ENCODE data around the gene MED19.

MED19 gene

DNA sequence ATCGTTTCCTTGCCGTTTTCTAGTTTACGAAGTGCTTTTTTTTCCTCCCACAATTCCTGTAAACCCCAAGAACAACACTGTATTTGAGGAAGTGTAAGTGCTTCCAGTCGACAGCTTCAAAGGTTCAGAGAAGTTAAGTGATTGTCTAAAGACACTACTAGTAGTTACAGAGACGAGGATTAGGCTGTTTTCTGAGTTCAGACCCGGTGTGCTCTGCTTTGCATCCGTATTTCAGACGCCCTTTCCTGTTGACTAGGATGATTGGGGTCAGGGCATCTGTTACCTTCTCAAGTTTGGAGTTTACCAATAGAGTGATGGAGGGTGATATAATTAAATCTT lies 54.0 kb downstream of the MED19 start:
- no peak for TF ChIP-seq CTCF (conservative IDR thresholded peaks at IDR 0.05)
- H3K27ac ChIP-seq: peak overlapping the region; percentile 77

DNA sequence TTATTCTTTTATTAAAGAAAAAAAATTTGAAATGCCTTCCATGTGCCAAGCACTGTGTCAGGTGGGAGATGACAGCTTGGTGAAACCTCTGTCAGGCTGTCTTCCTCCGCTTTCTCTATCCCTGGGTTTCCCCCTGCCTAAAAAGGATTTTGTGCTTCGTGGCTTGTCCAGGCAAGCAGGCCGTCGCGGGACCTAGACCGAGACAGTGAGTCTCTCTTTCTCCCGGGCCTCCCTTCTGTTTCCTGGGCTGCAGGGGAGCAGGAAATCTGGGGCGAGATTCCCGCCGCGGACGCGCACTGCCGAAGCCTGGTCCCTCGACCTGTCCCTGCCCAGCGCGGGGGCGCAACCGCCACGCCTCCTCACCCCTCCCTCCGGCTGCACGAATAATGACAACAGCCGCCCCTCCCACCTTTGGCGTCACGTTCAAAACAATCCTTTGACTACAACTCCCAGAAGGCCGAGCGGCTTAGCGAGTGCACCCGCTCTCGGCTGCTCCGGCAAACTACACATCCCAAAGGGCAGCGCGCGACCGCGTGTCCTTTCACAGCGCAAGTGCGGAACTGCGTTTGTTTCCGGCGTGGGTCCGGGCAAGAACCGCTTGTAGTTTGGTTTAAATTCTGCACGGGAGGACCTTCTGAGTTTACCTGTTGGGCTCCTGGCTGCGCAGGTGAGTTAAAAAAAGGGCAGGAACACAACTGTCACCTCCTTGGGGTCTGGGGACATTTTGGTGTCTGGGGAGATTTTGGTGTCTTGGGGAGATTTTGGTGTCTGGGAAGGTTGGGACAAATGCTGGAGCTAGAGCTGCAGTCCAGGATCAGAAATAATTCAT lies 54.6 kb downstream of the MED19 start, which contains the start of gene CLP1:
TSS of gene CLP1 (plus strand) at position 569 of the 829 bp plus-strand sequence. CDS start 1,715 bp downstream, outside the sequence.
- no peak for TF ChIP-seq CTCF (conservative IDR thresholded peaks at IDR 0.05)
- peak within 1 kb of the TSS; percentile 77 for H3K27ac ChIP-seq

GRCh38 chr11:57656885-57657193 lies 55.2 kb downstream of the MED19 start:
- TF ChIP-seq CTCF (conservative IDR thresholded peaks at IDR 0.05): no peak
- H3K27ac ChIP-seq: peak overlapping the region; percentile 77
